ENCODE measurements around the gene WNT5B. TPM values are rescaled to one million over a fixed set of nuclear protein-coding genes. Genes with fewer than 3 reads are reported as not detected.
A peak's percentile ranks its signal among the peaks of the same experiment; 100 is the strongest.

WNT5B gene
- polyA plus RNA-seq, result 8.5 TPM
- long read RNA-seq, donor 1, result 0 reads
- long read RNA-seq, donor 2, partial matches to known transcripts, result 0 of 1 reads
- long read RNA-seq, donor 2, other reads (novel, unspliced or antisense), result 0 of 1 reads
- long read RNA-seq, donor 3, result 0 reads
- long read RNA-seq, donor 4, result 0 reads
- long read RNA-seq, donor 5, result 0 reads
- long read RNA-seq, donor 6, partial matches to known transcripts, result 0 of 1 reads
- long read RNA-seq, donor 6, other reads (novel, unspliced or antisense), result 0 of 1 reads
- long read RNA-seq, donor 7, result 0 reads
- long read RNA-seq, donor 8, partial matches to known transcripts, result 0 of 1 reads
- long read RNA-seq, donor 8, other reads (novel, unspliced or antisense), result 0 of 1 reads
- long read RNA-seq, donor 9, result 0 reads
- long read RNA-seq, donor 10, result 0 reads
- long read RNA-seq, donor 11, result 0 reads

- Histone ChIP-seq H3K27ac (ENCODE audit: low read length) (no peak within 1 kb of the TSS), H3K9me3 (ENCODE audit: control insufficient read depth, low read depth, low read length) (no peaks in the 10 kb centered on the region), H3K4me1 (ENCODE audit: control insufficient read depth, insufficient read depth, low read length) (peaks cover 45% of the 10 kb centered on the region), H3K27me3 (ENCODE audit: control insufficient read depth, insufficient read depth, low read length) (peaks cover 11% of the 10 kb centered on the region), H3K4me3 (ENCODE audit: low read length) (peak within 1 kb of the TSS; percentile 40), H3K36me3 (ENCODE audit: control insufficient read depth, insufficient read depth, low read length) (no peaks in the 10 kb centered on the region)
- no peak for DNase-seq
- WGBS (ENCODE audit: insufficient coverage, low lambda C conversion rate), result no CpG with 5 or more reads among the region's 17 CpGs
These were observed at the start of gene WNT5B for GRCh38 chr12:1628666-1629337. Gene WNT5B, plus strand, starts transcription at chr12:1629231. Its CDS starts 2,124 bp downstream, at chr12:1631355.

DNA sequence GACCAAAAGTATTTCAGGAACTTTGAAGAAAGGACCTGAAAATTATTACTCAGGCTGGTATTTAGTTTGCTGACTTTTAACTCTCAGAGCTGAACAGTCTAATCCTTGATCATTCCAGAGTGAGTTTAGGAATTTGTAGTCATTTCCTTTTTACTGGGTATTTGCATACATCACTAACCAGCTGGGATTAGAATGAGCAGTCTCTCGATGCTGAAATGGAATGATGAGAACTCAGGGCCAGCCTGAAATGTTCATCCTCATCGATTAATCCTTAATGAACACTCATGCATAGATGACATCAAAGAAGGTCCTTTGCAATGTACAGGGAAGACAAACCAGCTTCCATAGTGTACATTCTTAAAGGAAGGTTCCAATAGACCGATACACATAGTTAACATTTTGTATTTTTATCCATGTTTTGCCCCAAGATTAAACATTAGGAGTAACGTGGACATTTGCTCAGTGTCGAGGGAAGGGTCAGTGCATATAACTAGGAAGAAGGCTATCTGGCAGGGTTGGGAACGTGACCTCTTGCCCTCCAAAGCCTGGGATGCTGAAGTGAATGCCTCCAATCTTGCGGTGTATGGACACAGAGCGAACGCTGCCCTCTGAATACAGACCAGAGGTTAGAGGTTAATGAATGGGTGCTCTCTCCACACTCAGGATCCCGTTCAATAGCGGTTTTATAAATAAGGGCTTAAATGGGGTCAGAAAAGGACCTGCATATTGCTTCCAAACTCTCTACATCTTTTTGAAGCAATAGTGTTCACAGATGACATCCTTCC is 49.2 kb upstream of the WNT5B start:
- H3K4me1 ChIP-seq (ENCODE audit: control insufficient read depth, insufficient read depth, low read length), result peaks cover 24% of the 10 kb centered on the region
- WGBS (ENCODE audit: insufficient coverage, low lambda C conversion rate), result no CpG with 5 or more reads among the region's 11 CpGs

DNA sequence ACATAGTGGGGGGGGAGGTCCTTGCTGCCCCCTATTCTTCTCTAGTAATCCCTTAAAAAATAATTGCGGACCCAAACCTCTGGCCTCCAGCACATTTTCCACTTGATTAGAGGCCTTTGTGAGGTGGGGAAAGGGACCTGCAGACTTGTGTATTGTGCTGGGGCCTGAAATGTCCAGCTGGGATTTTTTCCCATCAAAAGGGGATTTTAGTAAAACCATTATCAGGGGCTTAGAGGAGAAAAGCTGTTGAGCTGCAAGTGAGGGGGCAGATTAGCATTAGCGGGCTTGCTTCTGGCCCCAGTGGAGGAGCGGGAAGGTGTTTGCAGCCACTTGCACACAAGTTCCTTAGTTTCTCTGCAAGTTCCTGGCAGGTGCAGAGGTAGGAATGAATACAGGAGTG is 48.5 kb upstream of the WNT5B start:
- Histone ChIP-seq H3K27me3 (ENCODE audit: control insufficient read depth, insufficient read depth, low read length) (no peaks in the 10 kb centered on the region), H3K4me3 (ENCODE audit: low read length) (no peak overlapping the region), H3K27ac (ENCODE audit: low read length) (no peak overlapping the region), H3K4me1 (ENCODE audit: control insufficient read depth, insufficient read depth, low read length) (peaks cover 21% of the 10 kb centered on the region), H3K9me3 (ENCODE audit: control insufficient read depth, low read depth, low read length) (no peaks in the 10 kb centered on the region), H3K36me3 (ENCODE audit: control insufficient read depth, insufficient read depth, low read length) (no peaks in the 10 kb centered on the region)
- DNase-seq, result no peak
- WGBS (ENCODE audit: insufficient coverage, low lambda C conversion rate), result no CpG with 5 or more reads among the region's 3 CpGs

More for the DNA sequence above, 49.2 kb upstream of the WNT5B start:
- Histone ChIP-seq H3K9me3 (ENCODE audit: control insufficient read depth, low read depth, low read length) (no peaks in the 10 kb centered on the region), H3K36me3 (ENCODE audit: control insufficient read depth, insufficient read depth, low read length) (no peaks in the 10 kb centered on the region), H3K27me3 (ENCODE audit: control insufficient read depth, insufficient read depth, low read length) (no peaks in the 10 kb centered on the region), H3K4me3 (ENCODE audit: low read length) (no peak overlapping the region), H3K27ac (ENCODE audit: low read length) (no peak overlapping the region)
- DNase-seq, result no peak

GRCh38 chr12:1581973-1582708 is 46.9 kb upstream of the WNT5B start:
- no peaks in the 10 kb centered on the region for H3K9me3 ChIP-seq (ENCODE audit: control insufficient read depth, low read depth, low read length)
- H3K4me1 ChIP-seq (ENCODE audit: control insufficient read depth, insufficient read depth, low read length), result peaks cover 11% of the 10 kb centered on the region
- no peaks in the 10 kb centered on the region for H3K36me3 ChIP-seq (ENCODE audit: control insufficient read depth, insufficient read depth, low read length)
- H3K4me3 ChIP-seq (ENCODE audit: low read length), result no peak overlapping the region
- DNase-seq, result no peak
- H3K27me3 ChIP-seq (ENCODE audit: control insufficient read depth, insufficient read depth, low read length), result no peaks in the 10 kb centered on the region
- 92% methylated on average over 4 of the region's 11 CpGs for WGBS (ENCODE audit: insufficient coverage, low lambda C conversion rate)
- H3K27ac ChIP-seq (ENCODE audit: low read length), result no peak overlapping the region

DNA sequence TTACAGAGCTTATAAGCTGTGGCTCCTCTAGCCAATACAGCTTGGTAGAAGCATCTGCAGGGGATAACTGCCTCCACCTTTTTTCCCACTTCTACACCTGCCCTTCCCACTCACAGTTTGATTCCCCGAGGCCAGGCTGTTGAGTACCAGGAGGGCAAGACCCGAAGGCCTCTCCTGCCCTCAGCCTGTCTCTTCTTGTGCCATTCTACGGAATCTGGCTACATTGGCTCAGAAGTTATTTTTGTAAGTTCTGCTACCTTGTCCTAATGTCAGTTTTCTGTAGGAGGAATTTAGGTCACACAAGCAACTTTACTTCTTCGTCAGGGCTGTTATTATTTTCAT is 46.4 kb upstream of the WNT5B start:
- H3K4me3 ChIP-seq (ENCODE audit: low read length), result no peak overlapping the region
- DNase-seq, result no peak
- H3K36me3 ChIP-seq (ENCODE audit: control insufficient read depth, insufficient read depth, low read length), result no peaks in the 10 kb centered on the region
- 95% methylated on average over 3 of the region's 4 CpGs for WGBS (ENCODE audit: insufficient coverage, low lambda C conversion rate)
- no peak overlapping the region for H3K27ac ChIP-seq (ENCODE audit: low read length)
- peaks cover 11% of the 10 kb centered on the region for H3K4me1 ChIP-seq (ENCODE audit: control insufficient read depth, insufficient read depth, low read length)
- no peaks in the 10 kb centered on the region for H3K9me3 ChIP-seq (ENCODE audit: control insufficient read depth, low read depth, low read length)
- no peaks in the 10 kb centered on the region for H3K27me3 ChIP-seq (ENCODE audit: control insufficient read depth, insufficient read depth, low read length)

GRCh38 chr12:1583421-1584078 is 45.5 kb upstream of the WNT5B start:
- H3K4me3 ChIP-seq (ENCODE audit: low read length), result no peak overlapping the region
- peak; percentile 74 to 81 for DNase-seq

GRCh38 chr12:1584326-1584725 is 44.7 kb upstream of the WNT5B start:
- no peak overlapping the region for H3K4me3 ChIP-seq (ENCODE audit: low read length)
- no CpG with 5 or more reads among the region's 4 CpGs for WGBS (ENCODE audit: insufficient coverage, low lambda C conversion rate)
- no peaks in the 10 kb centered on the region for H3K9me3 ChIP-seq (ENCODE audit: control insufficient read depth, low read depth, low read length)
- DNase-seq, result no peak
- no peaks in the 10 kb centered on the region for H3K36me3 ChIP-seq (ENCODE audit: control insufficient read depth, insufficient read depth, low read length)
- H3K27ac ChIP-seq (ENCODE audit: low read length), result no peak overlapping the region
- peaks cover 18% of the 10 kb centered on the region for H3K4me1 ChIP-seq (ENCODE audit: control insufficient read depth, insufficient read depth, low read length)
- no peaks in the 10 kb centered on the region for H3K27me3 ChIP-seq (ENCODE audit: control insufficient read depth, insufficient read depth, low read length)

More at GRCh38 chr12:1583421-1584078, 45.5 kb upstream of the WNT5B start:
- no CpG with 5 or more reads among the region's 6 CpGs for WGBS (ENCODE audit: insufficient coverage, low lambda C conversion rate)
- Histone ChIP-seq H3K27ac (ENCODE audit: low read length) (no peak overlapping the region), H3K27me3 (ENCODE audit: control insufficient read depth, insufficient read depth, low read length) (no peaks in the 10 kb centered on the region), H3K36me3 (ENCODE audit: control insufficient read depth, insufficient read depth, low read length) (no peaks in the 10 kb centered on the region), H3K4me1 (ENCODE audit: control insufficient read depth, insufficient read depth, low read length) (peaks cover 14% of the 10 kb centered on the region), H3K9me3 (ENCODE audit: control insufficient read depth, low read depth, low read length) (no peaks in the 10 kb centered on the region)

DNA sequence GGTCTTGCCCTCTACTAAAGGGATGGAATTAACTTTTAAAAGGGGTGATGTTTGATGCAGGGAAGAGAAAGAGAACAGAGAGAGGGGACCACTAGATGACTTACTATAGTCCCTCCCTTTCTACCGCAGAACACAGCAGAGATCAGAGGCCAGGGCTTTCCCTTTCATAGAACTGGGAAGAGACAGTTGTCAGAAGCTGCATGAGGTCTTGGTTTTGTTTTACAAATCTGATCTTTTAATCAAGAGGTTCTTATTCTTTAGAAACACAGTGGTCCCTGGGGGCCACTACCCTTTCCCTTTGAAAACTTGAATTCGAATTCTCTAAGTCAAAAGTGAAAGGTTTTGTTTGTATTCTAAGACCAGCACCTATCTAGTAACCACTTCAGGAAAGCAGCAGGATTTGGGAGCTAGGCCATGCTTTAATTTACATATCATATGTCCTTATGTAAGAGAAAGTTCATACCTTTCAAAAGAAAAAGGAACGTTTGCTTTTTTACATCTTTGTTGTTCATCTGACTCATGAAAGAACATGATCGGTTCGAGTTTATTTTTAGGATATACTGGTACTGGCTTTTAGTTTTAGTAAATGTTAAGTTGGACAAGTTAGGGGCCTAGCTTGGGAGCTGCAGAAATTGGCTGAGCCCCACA is 41.0 kb upstream of the WNT5B start:
- WGBS (ENCODE audit: insufficient coverage, low lambda C conversion rate), result 30% methylated on average over 2 of the region's 5 CpGs
- Histone ChIP-seq H3K36me3 (ENCODE audit: control insufficient read depth, insufficient read depth, low read length) (no peaks in the 10 kb centered on the region), H3K4me3 (ENCODE audit: low read length) (no peak overlapping the region), H3K4me1 (ENCODE audit: control insufficient read depth, insufficient read depth, low read length) (peaks cover 46% of the 10 kb centered on the region), H3K27me3 (ENCODE audit: control insufficient read depth, insufficient read depth, low read length) (no peaks in the 10 kb centered on the region), H3K27ac (ENCODE audit: low read length) (peak overlapping the region; percentile 29), H3K9me3 (ENCODE audit: control insufficient read depth, low read depth, low read length) (no peaks in the 10 kb centered on the region)
- DNase-seq, result peak in 1 of 2 donors; percentile 33

GRCh38 chr12:1588575-1588947 is 40.5 kb upstream of the WNT5B start:
- DNase-seq, result peak in 1 of 2 donors; percentile 53
- Histone ChIP-seq H3K4me3 (ENCODE audit: low read length) (no peak overlapping the region), H3K27me3 (ENCODE audit: control insufficient read depth, insufficient read depth, low read length) (no peaks in the 10 kb centered on the region), H3K36me3 (ENCODE audit: control insufficient read depth, insufficient read depth, low read length) (no peaks in the 10 kb centered on the region), H3K9me3 (ENCODE audit: control insufficient read depth, low read depth, low read length) (no peaks in the 10 kb centered on the region), H3K27ac (ENCODE audit: low read length) (peak overlapping the region; percentile 29), H3K4me1 (ENCODE audit: control insufficient read depth, insufficient read depth, low read length) (peaks cover 49% of the 10 kb centered on the region)
- WGBS (ENCODE audit: insufficient coverage, low lambda C conversion rate), result 0% methylated on average over 1 of the region's 3 CpGs
